Stimulated activated CD4-positive, alpha-beta T cell treated with anti-CD3 and anti-CD28 coated beads, Interleukin-15, amount 100 ng/mL, for 1 hour (primary cell): ENCODE data around the gene PPP1R14C.
"Not testable (repeated sequence)": the region's sequence is repeated elsewhere in the genome, so short reads cannot be mapped to it uniquely, and the experiment has no call there.

Experiments used
- DNase-seq, 2 donors: peaks; one replicate each; pipeline ENCODE4 v3.0.0-alpha.2; 2020; ENCODE audit warnings: low read depth in 1 of 2, low spot score in 1 of 2

PPP1R14C gene

DNA sequence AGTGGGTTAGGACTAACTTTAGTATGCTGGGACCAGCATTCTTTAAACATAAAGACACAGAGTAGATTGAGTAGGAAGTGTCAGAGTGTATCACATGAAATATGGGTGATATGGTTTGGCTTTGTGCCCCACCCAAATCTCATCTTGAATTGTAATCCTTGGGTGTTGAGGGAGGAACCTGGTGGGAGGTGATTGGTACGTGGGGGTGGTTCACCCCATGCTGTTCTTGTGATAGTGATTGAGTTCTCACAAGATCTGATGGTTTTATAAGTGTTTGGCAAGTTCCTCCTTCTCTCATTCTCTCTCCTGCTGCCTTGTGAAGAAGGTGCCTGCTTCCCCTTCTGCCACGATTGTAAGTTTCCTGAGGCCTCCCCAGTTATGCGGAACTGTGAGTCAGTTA lies 5.1 kb upstream of the PPP1R14C start:
- not testable (repeated sequence) for DNase-seq

GRCh38 chr6:150138638-150139037 lies 4.2 kb upstream of the PPP1R14C start:
- no peak for DNase-seq

GRCh38 chr6:150139533-150139932 lies 3.3 kb upstream of the PPP1R14C start:
- DNase-seq, result no peak

DNA sequence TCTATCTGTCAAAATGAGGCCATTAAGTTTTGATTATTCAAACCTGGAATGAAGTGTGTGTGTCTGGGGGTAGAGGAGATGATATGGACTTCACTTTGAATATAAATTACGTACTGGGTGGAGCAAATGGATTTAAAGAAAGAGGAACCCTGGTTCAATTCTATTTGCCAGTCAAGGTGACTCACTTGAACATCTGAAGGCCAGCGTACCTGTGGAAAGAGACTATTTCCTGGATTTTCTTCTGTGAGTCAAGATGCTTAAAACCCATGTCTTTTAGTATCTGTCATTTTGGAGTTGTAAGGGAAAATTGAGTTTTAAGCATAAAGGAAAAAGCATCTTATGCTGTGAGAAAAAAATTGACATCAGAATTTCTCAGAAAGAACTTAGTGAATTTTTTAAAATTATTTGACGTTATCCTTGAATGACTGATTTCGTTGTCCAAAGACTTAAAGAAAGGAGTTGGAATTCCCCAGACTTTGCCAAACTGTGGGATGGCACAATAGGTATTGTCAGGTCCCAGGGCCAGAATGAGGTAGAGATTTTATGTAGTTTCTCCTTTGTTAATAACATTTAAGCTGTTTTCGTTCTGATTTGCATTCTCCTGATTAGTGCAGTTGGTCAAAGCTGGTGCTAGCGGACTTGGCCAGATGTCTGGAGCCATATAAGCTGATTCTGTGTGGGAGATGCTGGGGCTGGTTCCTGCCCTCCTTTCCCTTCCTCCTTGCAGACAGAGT lies 2.4 kb upstream of the PPP1R14C start:
- no peak for DNase-seq

GRCh38 chr6:150142097-150142669 lies 661 bp upstream of the PPP1R14C start:
- DNase-seq, result no peak

- no peak for DNase-seq
These were observed 861 bp downstream of the PPP1R14C start for GRCh38 chr6:150143516-150144293.

DNA sequence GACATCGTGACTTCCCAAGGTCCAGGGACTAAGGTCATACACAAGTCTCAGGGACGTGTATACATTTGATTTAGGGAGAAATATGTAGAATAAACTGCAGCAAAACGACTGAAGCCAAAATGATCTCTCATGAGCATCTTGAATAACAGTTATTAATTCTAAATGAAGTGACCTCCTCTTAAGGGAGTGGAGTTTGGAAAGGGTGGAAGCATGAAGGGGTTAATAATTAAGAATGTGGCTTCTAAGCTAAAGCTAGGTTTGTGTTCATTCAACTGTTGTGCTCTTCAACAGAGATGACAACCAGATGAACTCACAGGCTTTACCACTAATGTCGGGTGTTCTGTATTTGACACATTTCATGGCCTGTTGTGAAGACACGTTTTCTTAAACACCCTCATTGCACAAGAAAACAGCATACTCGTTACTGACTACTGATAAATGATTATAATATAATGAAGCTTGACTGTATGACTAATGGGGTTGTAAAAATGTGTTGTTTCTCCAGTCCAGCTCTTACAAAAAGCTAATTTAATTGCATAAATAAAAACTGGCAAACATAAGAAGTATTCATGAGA lies 1.5 kb downstream of the PPP1R14C start:
- no peak for DNase-seq

DNA sequence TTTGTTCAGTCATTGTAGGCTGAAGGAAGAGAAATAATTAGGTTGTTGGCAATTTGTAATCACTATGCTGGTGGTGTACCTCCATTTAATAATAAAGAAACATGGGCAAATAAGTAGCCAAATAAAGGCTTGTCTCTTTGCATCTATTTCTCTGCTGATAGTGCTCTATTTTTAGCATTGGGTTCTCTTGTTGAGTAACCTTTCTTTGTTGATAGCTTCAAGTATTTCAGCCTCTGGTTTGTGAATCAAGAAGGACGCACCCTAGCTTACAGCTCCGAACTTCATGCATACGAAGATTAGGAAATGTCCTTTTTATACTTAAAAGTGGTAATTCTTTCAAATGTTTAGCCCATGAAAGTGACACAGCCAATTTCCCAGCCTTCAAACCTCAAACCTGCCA lies 2.6 kb downstream of the PPP1R14C start:
- no peak for DNase-seq

- DNase-seq, result no peak
These were observed 3.0 kb downstream of the PPP1R14C start for GRCh38 chr6:150145830-150146229.

GRCh38 chr6:150146436-150146835 lies 3.6 kb downstream of the PPP1R14C start:
- DNase-seq, result no peak

DNA sequence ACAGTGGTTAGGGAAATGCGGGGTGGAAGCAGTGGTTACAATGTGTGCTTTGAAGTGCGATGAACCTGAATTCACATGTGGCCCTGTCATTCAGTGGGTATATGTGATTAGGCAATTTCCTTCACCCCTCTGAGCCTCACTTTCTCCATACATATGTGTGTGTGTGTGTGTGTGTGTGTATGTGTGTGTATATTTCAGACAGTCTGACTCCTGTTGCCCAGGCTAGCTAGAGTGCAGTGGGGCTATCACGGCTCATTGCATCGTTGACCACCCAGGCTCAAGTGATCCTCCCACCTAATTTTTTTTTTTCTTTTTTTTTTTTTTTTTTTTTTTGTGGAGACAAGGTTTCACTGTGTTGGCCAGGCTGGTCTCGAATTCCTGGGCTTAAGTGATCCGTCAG lies 6.3 kb downstream of the PPP1R14C start:
- DNase-seq, result no peak

DNA sequence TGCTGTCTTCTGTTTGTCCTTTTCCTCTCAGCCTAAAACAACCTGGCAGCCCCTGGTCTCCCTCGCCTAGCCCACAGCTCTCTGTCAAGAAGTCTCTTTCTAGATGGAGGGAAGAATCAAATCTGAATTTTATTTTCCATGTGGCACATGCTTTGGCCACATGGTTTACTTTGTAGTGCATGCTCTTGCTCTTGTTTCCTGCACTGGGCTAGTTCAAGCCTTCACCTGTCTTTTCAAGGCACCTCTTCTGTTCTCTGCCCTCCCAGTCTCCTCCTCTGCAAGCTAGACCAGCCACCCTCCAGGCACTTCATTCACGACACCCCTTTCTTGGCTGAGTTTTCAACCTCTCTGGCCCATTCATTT lies 7.6 kb downstream of the PPP1R14C start:
- DNase-seq, result no peak

- DNase-seq, result no peak
These were observed 8.2 kb downstream of the PPP1R14C start for GRCh38 chr6:150150821-150151646.

DNA sequence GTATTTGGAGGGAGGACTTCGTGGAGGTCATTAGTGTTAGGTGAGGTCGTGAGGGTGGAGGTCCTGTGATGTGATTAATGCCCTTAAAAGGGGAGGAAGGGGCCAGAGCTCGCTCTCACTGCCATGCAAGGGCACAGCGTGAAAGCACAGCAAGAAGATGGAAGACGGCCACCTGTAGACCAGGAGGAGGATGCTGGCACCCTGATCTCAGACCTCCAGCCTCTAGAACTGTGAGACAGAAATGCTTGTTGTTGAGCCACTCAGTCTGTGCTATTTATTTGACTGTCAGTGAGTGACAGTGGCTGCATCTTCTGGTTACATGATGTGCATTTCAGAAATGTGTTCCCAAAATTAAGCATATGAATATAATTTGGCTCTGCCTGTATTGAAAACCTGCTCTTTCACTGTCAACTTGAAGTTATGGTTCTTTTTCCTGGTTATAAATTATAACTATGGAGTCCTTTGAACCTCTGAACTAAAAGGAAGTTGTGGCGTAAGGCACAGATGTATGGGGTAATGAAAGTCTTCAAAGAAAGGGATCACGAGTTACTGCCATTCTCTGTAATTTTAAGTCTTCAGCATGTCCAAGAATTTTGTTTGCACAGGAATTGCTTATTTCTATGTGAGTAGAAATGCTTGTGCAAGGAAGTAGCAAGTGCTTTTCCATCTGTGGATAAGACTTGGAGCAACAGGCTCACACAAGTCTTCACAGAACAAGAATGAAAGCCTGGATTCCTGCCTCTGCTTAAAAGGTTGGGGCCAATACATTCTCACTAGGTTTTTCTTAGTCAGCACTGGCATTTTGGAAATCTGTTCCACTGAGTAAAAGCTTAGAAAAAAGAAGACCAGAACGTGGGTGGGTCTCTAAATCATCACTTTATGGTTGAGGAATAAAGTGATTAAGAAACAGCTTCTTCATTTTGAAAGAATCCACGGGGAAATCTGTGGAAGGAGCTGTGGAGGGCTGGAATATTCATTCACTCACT lies 10.3 kb downstream of the PPP1R14C start:
- DNase-seq, result no peak

DNA sequence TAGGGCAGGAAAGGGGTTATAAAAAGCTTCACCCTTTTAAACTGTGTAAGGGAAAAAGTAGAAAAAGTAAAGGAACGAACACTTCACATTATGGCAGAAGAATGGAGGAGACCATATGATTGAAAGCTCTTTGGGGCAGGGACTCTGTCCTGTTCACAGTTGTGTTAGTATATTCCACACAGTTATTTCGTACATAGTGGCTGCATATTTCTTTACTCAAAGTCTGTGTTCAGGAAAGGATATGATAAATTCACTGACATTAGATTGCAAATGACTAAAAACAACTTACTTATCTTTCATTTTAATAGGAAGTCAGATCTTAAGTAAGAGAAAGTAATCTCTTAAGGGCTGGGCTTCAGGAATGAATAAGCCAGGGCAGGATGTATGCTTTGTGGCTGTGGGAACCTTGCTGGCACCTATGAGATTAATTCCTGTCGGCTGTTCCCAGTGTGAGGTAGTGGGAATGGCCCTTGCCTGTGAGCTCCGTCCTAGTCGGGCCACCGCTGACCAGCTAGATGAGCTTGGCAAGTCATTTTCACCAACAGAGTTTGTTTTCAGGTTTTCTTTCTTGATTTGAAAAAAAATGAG lies 11.2 kb downstream of the PPP1R14C start:
- DNase-seq, result no peak

DNA sequence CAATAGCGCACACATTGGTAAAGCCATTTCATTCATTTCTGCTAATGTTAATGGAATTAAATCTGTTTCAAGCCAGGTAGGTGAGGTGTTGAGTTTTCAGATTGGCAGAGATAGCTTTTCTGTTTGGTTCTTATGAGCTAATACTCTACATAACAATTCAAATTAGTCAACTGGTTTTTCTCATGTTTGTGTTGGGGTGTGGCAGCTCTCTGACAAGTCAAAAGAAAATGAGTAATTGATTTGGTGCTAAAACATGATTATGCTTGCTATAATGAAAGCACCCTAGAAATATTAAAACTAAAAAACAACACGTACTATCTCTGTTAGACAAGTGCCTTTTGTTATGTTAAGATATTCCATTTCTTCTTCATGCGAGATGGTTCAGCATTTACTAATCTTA lies 13.6 kb downstream of the PPP1R14C start:
- DNase-seq, result no peak

GRCh38 chr6:150157081-150157480 lies 14.2 kb downstream of the PPP1R14C start:
- DNase-seq, result no peak

GRCh38 chr6:150159757-150160156 lies 16.9 kb downstream of the PPP1R14C start:
- DNase-seq, result no peak

GRCh38 chr6:150163970-150164369 lies 21.1 kb downstream of the PPP1R14C start:
- DNase-seq, result no peak
